Body of pancreas (tissue), 4 donors: ENCODE results near the gene SPEF2. TPM values are rescaled to one million over a fixed set of nuclear protein-coding genes. Genes with fewer than 3 reads are reported as not detected.

Experiments used
- ATAC-seq: fragments of 150-250 bp; one replicate; pipeline ENCODE4 v1.9.1; 2016
- DNase-seq, 4 donors: peaks; one replicate each; pipeline ENCODE4 v3.0.0-alpha.2; 2019
- H3K27ac ChIP-seq, 4 donors: fragments of 200-600 bp; sonication (generic); 1 replicate in 3 of 4; 2 replicates in 1 of 4; pipeline versions ENCODE4 v1.5.1 to v1.6.1; 2016 to 2019; ENCODE audit warnings: mild to moderate bottlenecking in 1 of 4, mixed read lengths in 1 of 4, moderate library complexity in 1 of 4
- H3K27me3 ChIP-seq, 2 donors: fragments of 200-600 bp; sonication (generic); one replicate each; pipeline ENCODE4 v1.6.0; 2016; ENCODE audit warnings: mild to moderate bottlenecking in 1 of 2
- H3K36me3 ChIP-seq, 2 donors: fragments of 200-600 bp; sonication (generic); replicated peaks in 1 of 2; 2 replicates each; pipeline ENCODE4 v1.5.1; 2016; ENCODE audit warnings: low read depth in 2 of 2; ENCODE audit not compliant: insufficient read depth in 1 of 2
- H3K4me1 ChIP-seq: fragments of 200-600 bp; sonication (generic); one replicate; pipeline ENCODE4 v1.6.0; 2016
- H3K4me3 ChIP-seq, 2 donors: fragments of 200-600 bp; sonication (generic); 1 replicate in 1 of 2; 2 replicates in 1 of 2; pipeline ENCODE4 v1.5.1; 2016 to 2019
- H3K9me3 ChIP-seq, 3 donors: fragments of 200-600 bp; sonication (generic); 1 replicate in 2 of 3; 2 replicates in 1 of 3; pipeline ENCODE4 v1.5.1; 2016
- CTCF ChIP-seq, 7 experiments: fragments of 450-650 bp in 4 of 7; fragments of 200-600 bp in 3 of 7; sonication (generic) in 3 of 7; IDR thresholded peaks; one replicate each; pipeline ENCODE4 v1.5.1; 2016 to 2019; ENCODE audit warnings: antibody characterized with exemption in 7 of 7
- POLR2A ChIP-seq, 3 donors: fragments of 450-650 bp; IDR thresholded peaks; one replicate each; pipeline ENCODE4 v1.6.1; 2016; ENCODE audit warnings: antibody characterized with exemption in 3 of 3, mild to moderate bottlenecking in 2 of 3
- WGBS, 2 donors: methylation state at CpG; one replicate each; pipeline ENCODE4 v1.1.5; 2017; 5-methylcytosine and 5-hydroxymethylcytosine counted together
- intact Hi-C: fragments of 100-400 bp; cut with DNase I; formaldehyde crosslinking; loops from one replicate; pipeline ENCODE4 v1.15.1; 2023
- total RNA-seq, 2 donors: library from RNA; depleted of rRNA; stranded (reverse); fragments of >200 nt; gene quantifications; one replicate each; pipeline ENCODE4 v1.1.0, GENCODE V29; 2016

Gene SPEF2
- total RNA-seq, 2 donors from 2014 or later: 6.3 to 11.4 TPM

- no peak overlapping the region for H3K4me3 ChIP-seq
- 59 to 63% methylated on average over 3 of the region's 3 CpGs for WGBS, 2 donors
- no peaks in the 10 kb centered on the region for H3K4me1 ChIP-seq
- H3K9me3 ChIP-seq: no peaks in the 10 kb centered on the region
- ATAC-seq (no peak), DNase-seq (no peak)
- no peaks in the 10 kb centered on the region for H3K36me3 ChIP-seq
- no peaks in the 10 kb centered on the region for H3K27me3 ChIP-seq
- TF ChIP-seq POLR2A (IDR thresholded peaks at IDR 0.05): no peak
- intact Hi-C loops: no loop called here
- H3K27ac ChIP-seq: no peak overlapping the region
Measured at GRCh38 chr5:35781181-35781790, 163.6 kb downstream of the SPEF2 start.

DNA sequence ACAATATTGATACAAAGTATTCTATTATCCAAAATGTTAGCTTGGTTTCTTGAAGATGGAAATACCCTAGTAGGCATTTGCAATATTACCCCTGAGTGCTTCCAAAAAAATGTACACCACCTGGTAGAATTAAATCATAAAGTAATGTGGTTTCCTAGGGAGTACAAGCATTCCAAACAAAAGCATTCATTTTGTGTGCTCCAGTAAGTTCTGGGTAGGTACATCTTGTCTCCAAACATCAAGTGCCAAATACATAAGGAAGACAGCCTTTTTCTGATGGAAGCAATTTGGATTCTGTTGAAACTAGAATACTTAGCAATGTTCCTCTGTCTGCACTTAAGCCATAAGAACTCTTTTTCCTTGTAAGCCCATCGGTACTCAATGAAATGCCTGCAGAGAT, 165.9 kb downstream of the SPEF2 start:
- 42 to 100% methylated on average over 1 of the region's 1 CpG for WGBS, 2 donors
- H3K27ac ChIP-seq: no peak overlapping the region
- no peak for TF ChIP-seq CTCF (IDR thresholded peaks at IDR 0.05)
- no peak for TF ChIP-seq POLR2A (IDR thresholded peaks at IDR 0.05)

DNA sequence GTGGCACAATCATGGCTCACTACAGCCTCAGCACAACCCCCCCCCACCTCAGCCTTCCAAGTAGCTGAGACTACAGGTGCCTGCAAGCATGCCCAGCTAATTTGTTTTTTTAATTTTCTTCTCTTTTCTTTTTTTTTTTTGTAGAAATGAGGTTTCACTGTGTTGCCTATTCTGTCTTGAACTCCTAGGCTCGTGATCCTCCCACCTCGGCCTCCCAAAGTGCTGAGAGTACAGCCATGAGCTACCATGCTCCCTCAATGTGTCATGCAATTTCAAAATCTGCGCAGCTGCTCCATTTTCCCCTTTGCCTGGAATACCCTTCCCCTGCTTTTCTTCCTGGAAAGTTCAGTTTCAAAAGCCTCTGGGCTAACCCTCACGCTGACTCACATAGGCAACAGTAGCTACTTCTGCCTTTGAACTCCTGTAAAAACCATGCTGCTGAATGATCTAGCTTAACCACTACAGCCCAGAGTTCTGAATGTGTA, 168.0 kb downstream of the SPEF2 start:
- no peak overlapping the region for H3K27ac ChIP-seq
- H3K4me3 ChIP-seq: no peak overlapping the region
- ATAC-seq (no peak), DNase-seq (no peak)
- 64 to 85% methylated on average over 4 of the region's 4 CpGs for WGBS, 2 donors
- intact Hi-C loops: no loop called here
- no peaks in the 10 kb centered on the region for H3K9me3 ChIP-seq
- H3K27me3 ChIP-seq: no peaks in the 10 kb centered on the region
- TF ChIP-seq POLR2A (IDR thresholded peaks at IDR 0.05): no peak
- no peak for TF ChIP-seq CTCF (IDR thresholded peaks at IDR 0.05)
- H3K36me3 ChIP-seq: no peaks in the 10 kb centered on the region
- no peaks in the 10 kb centered on the region for H3K4me1 ChIP-seq

More for the DNA sequence above, 165.9 kb downstream of the SPEF2 start:
- ATAC-seq: no peak
- Histone ChIP-seq H3K36me3 (no peaks in the 10 kb centered on the region), H3K9me3 (no peaks in the 10 kb centered on the region), H3K4me1 (no peaks in the 10 kb centered on the region), H3K4me3 (no peak overlapping the region), H3K27me3 (no peaks in the 10 kb centered on the region)
- no peak for DNase-seq
- intact Hi-C loops: no loop called here

GRCh38 chr5:35788724-35789123, 171.1 kb downstream of the SPEF2 start:
- 73 to 76% methylated on average over 4 of the region's 4 CpGs for WGBS, 2 donors
- ATAC-seq: no peak
- DNase-seq: no peak
- H3K4me1 ChIP-seq: no peaks in the 10 kb centered on the region
- no peaks in the 10 kb centered on the region for H3K36me3 ChIP-seq
- H3K4me3 ChIP-seq: no peak overlapping the region
- H3K9me3 ChIP-seq: no peaks in the 10 kb centered on the region
- no peak for TF ChIP-seq POLR2A (IDR thresholded peaks at IDR 0.05)
- TF ChIP-seq CTCF (IDR thresholded peaks at IDR 0.05): no peak
- no peaks in the 10 kb centered on the region for H3K27me3 ChIP-seq
- H3K27ac ChIP-seq: no peak overlapping the region
- intact Hi-C loops: no loop called here

GRCh38 chr5:35789732-35790456, 172.2 kb downstream of the SPEF2 start:
- H3K27ac ChIP-seq: no peak overlapping the region
- TF ChIP-seq CTCF (IDR thresholded peaks at IDR 0.05) (no peak), POLR2A (IDR thresholded peaks at IDR 0.05) (no peak)
- WGBS, 2 donors: 65 to 77% methylated on average over 4 of the region's 4 CpGs
- H3K27me3 ChIP-seq: no peaks in the 10 kb centered on the region
- no peaks in the 10 kb centered on the region for H3K9me3 ChIP-seq
- DNase-seq (no peak), ATAC-seq (no peak)
- no peak overlapping the region for H3K4me3 ChIP-seq
- intact Hi-C loops: no loop called here
- H3K36me3 ChIP-seq: no peaks in the 10 kb centered on the region
- H3K4me1 ChIP-seq: no peaks in the 10 kb centered on the region
